HG02973 (cell line): ENCODE measurements around the gene C2orf49.

Source experiments
- ATAC-seq: cut with Tn5 transposase; IDR thresholded peaks from one replicate; pipeline ENCODE4 v1.9.1; 2021; ENCODE audit warnings: moderate library complexity; ENCODE audit not compliant: unreplicated experiment

The C2orf49 gene

GRCh38 chr2:105358593-105358992 is 21.3 kb downstream of the C2orf49 start:
- ATAC-seq: no peak

GRCh38 chr2:105361102-105361889 is 24.0 kb downstream of the C2orf49 start:
- no peak for ATAC-seq

DNA sequence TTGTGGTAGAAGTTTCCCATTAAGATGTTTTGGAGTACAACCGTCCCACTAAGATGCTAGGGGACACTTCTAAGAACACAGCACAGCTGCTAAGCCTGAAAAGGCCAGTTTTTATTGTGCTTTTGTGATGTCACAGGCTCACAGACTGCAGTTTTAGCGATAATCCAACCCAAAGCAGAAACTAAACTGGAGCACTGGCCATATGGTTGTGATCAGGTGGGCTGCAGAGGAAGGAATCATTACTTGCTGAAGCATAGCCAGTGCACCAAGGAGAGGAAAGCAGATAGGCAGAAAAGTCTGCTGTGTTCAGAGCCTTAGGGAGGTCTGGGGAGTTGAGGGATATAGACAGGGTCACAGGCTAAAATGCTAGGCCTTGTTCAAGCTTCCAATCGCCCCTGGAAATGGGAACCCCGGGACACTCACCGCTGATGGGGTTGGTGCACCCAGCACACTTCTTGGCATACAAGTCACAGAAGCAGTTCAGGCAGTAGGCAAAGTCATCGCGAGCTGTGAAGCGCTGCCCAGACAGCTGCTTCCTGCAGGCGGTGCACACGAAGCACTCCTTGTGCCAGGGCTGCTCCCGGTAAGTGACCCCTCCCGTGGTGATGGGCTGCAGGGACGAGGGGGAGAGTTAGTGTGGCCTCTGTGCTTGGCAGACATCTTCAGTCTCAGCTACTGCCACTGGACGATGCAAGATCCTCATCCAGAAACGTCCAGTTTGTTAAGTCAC is 25.7 kb downstream of the C2orf49 start:
- ATAC-seq: no peak

GRCh38 chr2:105364436-105365139 is 27.2 kb downstream of the C2orf49 start:
- no peak for ATAC-seq

DNA sequence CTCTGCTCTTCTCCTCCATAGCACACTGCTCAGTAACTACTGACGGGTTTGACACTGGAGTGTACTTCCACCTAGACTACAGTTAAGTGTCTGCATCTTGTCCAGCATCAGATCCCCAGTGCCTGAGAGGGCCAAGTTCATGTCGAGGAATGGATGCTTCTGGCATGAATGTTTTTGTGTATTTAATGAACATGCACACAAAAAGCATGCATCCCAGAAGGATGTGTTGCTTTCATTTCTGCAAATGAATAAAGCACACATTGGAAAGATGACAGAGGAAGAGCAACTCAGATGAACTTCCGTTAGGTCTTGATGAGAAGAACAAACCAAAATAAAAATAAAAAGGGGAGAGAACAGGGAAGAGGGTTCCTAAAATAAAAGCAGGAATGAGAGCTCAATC is 27.9 kb downstream of the C2orf49 start:
- ATAC-seq: no peak

DNA sequence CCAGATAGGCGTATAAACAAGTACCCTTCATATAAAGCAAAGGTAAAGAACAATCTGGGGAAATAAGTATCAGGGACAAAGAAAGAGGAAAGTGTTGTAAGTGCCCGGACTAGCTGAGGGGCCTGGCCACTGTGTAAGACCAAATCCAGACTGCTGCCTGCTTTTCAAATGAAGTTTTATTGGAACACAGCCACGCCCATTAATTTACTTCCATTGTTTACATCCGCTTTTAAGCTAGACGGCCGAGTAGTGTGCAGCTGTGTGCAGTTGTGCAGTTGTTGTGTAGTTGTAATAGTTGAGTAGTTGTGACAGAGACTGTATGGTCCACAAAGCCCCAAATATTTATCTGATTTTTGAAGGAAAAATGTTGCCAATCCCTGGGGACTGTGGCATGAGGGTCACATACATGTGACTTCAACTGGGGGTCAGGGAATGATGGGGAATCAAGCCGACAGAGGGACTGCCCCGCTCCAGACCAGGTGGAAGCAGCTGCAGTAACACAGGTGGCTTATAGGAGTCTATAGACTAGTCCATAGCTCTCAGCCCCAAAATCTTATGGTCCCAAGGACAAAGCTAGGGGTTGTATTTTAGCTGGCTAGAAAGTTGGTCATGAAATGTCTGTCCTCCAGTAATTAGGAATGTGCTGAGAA is 31.5 kb downstream of the C2orf49 start:
- no peak for ATAC-seq

- peak; percentile 89 for ATAC-seq
These were observed 32.7 kb downstream of the C2orf49 start for GRCh38 chr2:105369777-105370690.

- ATAC-seq: no peak
These were observed 33.8 kb downstream of the C2orf49 start for GRCh38 chr2:105371156-105371555.

- no peak for ATAC-seq
These were observed 34.5 kb downstream of the C2orf49 start for GRCh38 chr2:105371810-105372209.

DNA sequence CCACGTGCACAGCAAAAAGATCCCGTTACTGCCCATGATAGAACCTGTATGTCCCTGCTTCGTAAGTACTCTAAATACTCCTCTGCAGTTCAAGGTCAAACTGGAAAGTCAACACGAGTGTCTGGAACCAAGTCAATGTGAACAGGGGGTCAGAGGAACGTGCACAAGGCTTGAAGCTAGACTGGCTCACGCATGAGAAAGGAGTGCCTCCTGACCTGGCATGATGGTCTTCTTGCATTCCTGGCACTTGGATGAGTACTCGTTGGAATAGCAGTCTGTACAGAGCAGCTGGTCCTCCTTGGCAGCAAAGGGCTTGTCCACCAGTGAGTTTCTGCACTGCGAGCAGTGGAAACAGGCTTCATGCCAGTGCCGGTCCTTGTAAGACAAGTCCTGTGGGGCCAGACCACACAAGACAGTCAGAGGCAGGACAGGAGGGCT is 36.0 kb downstream of the C2orf49 start:
- ATAC-seq: no peak

DNA sequence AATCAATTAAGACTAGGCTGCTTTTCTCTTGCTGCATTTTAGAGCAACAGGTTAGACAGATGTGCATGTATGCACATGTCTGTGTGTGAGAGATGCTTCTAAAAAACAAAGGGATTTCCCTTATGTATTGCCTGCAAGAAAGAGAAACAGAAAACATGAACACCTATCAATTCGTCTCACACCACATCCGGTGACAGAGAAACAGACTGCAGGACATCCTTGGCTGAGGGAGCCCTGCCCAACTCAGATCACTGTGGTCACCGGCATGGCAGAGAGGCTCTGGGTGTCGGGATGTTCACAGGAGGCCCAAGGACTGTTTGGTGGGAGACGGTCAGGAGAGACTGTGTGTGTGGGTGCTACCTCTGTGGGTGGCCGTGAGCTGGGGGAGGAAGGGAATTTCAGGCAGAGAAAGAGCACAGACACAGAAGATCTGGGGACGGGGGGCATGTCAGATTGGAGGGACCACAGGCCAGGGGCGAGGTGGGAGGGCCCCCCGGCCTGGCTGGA is 36.6 kb downstream of the C2orf49 start:
- peak; percentile 89 for ATAC-seq

GRCh38 chr2:105375001-105375561 is 37.7 kb downstream of the C2orf49 start:
- no peak for ATAC-seq

DNA sequence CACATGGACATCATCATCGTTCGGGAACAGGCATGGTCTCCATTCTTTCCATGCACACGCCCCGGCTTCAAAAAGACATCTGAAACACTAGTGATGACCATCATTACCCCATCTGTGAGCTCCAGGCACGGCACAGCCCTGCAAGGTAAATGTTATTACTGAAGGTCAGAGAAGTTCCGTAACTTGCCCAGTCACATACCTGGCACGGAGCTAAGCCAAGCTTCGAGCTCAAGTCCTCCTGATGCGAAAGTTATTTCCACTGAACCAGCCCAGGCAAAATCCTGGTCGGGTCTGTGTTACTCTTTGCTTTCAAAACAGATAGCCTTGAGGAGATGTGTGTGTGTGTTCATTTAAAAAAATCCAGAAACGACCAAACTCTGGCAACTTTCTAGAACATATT is 38.7 kb downstream of the C2orf49 start:
- ATAC-seq: no peak

DNA sequence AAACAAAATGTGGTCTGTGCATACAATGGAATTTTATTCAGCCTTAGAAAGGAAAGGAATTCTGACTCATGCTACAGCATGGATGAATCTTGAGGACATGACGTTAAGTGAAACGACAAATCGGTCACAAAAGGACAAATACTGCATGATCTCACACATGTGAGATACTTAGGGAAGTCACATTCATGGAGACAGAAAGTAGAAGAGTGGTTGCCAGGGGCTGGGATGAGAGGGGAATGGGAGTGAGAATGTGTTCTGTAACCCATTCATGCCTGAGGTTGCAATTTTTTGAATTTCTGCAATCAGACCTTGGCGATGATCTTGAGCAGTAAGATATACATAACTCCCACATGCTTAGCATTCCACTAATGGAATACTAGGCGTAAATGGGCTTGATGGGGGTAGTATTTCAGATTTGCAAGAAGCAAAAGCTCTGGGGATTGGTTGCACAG is 39.5 kb downstream of the C2orf49 start:
- no peak for ATAC-seq

DNA sequence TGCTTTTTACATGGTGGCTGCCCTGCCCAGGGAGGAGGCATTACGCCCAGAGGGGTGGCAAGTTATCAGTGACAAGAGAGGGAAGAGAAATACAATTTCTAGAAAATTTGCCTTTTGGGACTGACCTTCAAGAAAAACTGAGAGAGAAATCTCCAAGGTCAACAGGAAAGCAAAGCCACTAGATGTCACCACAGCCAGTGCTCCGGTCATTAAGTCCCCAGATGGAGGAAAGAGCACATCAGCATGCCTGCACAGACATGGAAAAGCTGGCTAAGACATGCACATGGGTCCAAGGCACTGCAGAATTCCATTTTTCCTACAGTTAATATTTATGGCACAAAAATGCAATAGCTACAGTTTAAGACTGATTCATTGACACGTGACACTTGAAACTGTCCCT is 40.5 kb downstream of the C2orf49 start:
- ATAC-seq: no peak

DNA sequence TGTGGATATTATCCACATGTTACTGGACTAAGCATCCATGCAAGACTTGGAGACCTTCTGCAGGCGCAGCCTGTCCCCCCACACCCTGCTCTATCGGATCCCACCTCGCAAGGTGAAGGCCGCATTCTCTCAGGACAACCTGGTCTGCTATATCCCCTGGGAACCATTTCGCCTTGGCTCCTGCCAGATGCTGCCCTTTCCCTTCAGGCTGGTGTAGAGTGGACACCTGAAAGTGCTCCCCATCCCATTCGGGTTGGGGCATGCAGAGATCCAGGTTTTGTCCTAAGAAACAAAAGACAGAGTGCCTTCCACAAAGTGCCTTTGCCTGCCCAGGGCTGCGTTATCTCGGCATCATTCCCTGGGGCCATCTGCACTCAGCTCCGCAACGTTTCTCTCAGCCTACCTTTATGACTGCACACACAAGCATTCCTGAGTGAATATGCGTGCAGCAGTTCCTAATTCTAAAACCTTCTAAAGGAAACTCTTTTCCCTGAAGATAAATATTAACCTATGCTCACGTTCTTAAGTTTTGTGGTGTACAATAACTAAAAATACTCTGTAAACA is 41.0 kb downstream of the C2orf49 start:
- ATAC-seq: no peak

- ATAC-seq: no peak
These were observed 41.6 kb downstream of the C2orf49 start for GRCh38 chr2:105378921-105379383.

DNA sequence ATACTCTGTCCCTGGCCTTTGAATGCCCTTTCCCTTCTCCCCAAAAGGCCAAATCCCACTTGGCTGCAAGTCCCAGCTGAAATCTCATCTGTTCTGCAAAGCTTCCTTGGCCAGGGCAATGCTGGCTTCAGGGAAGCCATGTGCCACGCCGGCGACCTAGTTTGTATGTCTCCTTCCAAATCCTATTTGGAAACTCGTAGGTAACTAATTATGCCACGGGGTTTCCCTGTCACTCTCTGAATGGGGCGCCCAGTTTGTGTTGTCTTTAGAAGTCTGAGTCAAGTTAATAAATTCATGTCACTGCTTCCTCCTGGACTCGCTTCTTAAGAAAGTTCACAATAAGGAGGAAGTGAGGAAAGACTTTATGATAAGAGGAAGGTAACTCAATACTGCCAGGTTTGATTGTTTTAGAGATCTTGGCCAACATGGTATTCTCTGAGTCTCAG is 42.4 kb downstream of the C2orf49 start:
- no peak for ATAC-seq
